HG02763 (cell line): ENCODE data around the gene CBFA2T2.
"Not testable (repeated sequence)": the region's sequence is repeated elsewhere in the genome, so short reads cannot be mapped to it uniquely, and the experiment has no call there.

ENCODE experiments used
- ATAC-seq: cut with Tn5 transposase; IDR thresholded peaks from one replicate; pipeline ENCODE4 v1.9.1; 2021; ENCODE audit warnings: mild to moderate bottlenecking, moderate library complexity; ENCODE audit not compliant: unreplicated experiment

The CBFA2T2 gene

DNA sequence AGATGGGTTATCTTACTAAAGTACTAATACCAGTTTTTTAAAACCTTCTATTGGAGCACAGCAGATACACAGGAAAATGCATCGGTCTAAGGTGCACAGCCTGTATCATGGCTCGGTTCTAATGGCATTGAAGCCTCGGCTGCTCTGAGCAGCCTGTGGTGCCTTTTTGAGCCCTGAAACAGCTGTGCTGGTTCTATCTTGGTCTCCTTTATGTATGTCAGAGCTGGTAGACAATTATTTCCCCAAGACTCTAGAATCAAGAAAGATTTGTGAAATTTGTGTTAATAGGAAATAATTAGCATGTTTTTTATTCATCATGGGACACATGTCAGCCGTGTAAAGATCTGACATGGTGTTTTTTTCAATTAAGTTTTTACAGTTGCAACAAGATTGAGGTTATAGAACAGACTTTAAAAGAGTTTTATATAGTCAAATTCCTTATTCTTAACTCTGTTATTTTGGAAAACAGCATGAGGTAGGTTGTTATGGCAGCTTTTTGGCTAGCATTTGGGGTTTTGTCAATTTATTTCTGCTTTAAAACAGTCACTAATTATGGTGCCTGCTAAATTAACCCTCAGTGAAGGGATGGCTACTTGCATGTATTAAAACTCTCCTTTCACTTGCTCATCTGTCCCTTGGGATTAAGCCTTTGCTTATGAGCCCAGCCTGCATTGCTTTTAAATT lies 132.0 kb downstream of the CBFA2T2 start:
- ATAC-seq: no peak

DNA sequence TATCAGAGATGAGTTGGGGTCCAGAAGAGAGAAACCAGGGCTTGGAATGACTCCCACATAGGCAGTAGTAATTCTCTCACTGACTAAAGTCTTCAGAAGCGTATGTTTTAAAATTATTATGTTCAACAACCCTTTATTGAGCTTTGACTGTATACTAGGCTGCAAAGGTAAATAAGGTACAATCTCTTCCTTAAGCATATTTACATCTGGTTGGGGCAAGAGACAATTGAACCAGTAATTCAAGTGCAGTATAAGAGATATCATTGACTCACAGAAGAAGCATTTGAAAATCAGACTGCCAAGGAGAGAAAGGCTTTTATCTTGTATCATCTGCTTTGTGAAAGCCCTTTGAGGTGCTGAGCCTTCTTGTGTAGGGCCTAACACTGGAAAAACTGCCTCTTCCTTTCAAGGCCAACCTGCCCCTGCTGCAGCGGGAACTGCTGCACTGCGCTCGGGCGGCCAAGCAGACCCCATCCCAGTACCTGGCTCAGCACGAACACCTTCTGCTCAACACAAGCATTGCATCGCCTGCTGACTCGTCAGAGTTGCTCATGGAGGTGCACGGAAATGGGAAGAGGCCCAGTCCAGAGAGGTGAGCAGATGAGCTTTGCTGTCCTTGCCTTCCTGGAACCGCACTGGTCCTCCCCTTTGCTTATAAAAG lies 132.9 kb downstream of the CBFA2T2 start:
- no peak for ATAC-seq

DNA sequence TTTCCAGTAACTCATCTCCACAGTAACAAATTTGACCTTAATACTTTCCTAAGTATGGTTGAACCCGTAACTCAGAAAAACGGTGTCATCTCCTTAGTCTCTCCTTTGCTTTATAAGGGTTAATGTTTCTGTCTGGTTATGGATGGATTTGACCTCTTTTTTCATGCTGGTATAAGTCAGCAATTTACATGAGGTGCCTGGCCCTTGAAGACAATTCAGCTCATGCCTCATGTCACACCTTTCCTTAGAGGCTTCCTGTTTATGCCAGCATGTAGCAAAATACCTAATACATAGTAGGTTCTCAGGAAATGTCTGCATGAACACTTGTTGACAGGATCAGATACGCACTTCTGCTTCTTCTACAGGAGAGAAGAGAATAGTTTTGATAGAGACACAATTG lies 134.5 kb downstream of the CBFA2T2 start:
- no peak for ATAC-seq

DNA sequence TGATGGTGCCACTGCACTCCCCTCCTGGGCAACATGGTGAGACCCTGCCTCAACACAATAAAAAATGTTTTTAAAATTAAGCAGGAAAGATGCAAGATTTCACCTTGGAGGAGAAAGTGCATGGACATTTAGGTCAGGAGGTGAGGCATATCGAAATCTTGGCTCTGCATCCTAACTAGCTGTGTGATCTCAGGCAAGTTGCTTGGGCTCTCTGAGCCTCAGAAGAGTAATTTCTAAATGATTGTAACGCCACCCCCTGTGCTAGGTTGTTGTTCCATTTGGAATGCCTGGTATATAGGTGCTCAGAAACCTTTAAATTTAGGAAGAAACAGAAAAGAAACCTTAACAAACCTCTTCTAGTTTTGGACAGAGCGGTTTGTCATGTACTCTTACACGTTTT lies 136.3 kb downstream of the CBFA2T2 start:
- ATAC-seq: no peak

DNA sequence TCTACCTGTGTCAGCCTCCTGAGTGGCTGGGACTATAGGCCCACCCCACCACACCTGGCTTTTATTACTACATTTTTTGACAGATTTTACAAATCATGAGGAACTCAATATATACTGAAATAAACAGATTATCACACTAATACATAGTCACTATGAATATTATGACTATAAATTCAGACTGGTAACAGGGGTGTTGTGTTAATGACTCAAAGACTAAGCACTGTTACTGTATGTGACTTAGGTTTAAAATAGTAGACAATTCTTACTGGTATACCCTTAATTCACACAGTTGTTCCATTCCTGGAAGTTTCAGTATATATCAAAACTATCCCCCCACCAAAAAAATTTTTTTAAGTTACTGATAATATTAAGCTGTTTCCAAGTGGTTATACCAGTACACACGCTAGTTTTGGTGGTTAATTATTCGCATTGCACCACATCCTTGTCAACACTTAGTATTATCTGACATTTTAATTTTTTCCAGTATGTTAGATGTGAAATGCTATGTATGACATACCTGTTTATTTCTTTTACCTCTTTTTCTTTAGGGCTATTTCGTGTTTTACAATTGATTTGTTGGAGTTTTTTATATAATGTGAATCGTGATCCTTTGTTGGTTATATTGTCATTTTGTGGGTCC lies 137.8 kb downstream of the CBFA2T2 start:
- ATAC-seq: no peak

DNA sequence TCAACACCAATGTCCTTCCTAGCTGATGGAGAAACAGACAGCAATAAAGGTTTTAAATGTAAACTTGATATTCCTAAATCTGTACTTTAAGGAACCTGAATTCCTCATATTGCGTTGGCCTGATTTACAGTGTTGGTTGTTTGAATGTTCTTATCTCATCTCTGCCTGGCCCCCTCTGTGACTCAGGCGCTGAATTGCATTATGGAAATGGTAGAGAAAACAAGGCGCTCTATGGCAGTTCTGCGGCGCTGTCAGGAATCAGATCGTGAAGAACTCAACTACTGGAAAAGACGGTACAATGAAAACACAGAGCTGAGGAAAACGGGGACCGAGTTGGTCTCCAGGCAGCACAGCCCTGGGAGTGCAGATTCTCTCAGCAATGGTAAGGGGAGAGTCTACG lies 139.6 kb downstream of the CBFA2T2 start:
- no peak for ATAC-seq

DNA sequence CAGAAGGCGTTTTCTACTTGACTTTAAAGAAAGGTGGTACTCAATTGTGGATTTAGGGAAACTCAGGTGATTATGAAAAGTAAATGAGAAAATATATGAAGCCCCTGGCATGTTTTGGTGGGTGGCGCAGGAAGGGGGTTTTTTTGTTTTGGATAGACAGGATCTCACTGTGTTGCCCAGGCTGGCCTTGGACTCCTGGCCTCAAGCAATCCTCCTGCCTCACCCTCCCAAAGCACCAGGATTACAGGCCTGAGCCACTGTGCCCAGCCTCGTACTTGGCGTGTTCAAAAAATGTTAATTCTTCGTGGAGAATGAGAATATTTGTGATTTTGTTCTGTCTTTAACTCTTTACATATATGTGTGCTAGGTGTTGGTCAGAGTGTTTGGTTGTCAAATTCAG lies 140.1 kb downstream of the CBFA2T2 start:
- no peak for ATAC-seq

DNA sequence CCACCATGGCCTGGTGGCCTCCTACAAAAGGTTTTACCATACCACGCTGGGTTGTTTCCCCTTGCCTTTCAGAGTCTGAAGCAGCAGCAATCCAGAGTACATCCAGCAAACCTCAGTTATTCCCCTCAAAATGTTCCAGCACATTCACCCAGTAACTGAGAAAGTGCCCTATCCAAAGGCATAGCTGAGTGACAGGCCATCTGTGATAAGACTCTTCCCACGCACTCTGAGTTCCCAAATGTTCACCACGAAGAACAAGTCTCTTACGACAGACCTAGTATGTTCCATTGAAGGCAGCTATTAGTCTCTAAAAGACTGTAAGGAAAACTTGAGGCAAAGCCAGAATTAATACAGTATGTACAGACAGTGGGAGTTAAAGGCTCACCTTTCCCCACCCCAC lies 140.6 kb downstream of the CBFA2T2 start:
- ATAC-seq: no peak

DNA sequence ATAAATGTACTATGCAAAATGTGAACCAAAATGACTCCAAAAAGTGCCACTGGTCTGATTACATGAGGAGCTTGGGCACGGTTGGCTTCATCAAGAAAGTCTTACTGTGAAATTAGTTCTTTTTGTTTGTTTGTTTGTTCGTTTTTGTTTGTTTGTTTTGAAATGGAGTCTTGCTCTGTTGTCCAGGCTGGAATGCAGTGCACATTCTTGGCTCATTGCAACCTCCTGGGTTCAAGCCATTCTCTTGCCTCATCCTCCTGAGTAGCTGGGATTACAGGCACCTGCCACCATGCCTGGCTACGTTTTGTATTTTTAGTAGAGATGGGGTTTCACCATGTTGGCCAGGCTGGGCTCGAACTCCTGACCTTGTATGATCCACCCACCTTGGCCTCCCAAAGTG lies 142.0 kb downstream of the CBFA2T2 start:
- not testable (repeated sequence) for ATAC-seq

DNA sequence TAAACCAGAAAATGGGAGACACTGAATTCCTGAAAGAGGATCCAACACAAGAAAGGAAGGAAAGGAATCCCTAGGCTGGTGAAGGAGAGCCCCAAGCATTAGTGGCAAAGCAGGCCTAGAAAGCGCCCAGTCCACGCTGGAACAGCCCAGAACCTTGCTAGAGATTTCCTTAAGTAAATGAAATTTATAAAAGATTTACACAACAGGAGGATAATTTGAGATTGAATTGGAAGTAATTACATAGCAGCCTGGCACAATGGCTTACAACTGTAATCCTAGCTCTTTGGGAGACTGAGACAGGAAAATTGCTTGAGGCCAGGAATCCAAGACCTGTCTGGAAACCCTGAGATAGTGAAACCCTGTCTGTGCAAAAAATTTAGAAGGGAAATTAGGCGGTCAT lies 145.4 kb downstream of the CBFA2T2 start:
- ATAC-seq: no peak

DNA sequence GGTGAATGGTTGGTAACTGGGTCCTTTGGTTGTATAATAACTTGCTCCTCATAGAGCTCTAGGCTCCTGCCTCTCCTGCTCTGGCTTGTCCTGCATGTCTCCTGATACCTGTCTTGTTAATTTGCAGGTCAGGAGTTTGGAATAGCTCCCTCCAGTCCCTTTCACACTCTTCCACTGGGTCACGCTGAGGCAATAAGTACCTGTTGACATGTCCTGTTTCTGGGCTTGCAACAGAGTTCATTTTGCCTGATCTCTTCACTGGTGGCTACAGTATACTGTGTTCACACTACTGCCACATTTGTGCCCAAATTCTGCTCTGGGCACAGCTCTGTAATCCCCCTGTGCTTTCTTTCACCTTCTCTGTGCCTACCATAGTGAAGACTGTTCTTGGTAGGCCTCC lies 146.9 kb downstream of the CBFA2T2 start:
- no peak for ATAC-seq

DNA sequence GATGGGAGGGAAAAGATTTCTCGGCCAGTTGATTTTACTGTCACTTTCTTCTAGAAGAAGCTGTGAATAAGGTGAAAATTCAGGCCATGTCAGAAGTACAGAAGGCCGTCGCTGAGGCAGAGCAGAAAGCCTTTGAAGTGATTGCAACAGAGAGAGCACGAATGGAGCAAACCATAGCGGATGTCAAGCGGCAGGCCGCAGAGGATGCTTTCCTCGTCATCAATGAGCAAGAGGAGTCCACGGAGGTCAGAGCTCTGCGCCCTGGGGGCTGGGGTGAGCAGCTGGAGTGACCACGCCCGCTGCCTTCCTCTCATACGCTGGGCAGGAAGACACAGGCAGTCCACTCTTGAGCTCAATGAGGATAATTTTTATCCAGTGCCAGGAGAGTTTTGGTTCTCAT lies 150.4 kb downstream of the CBFA2T2 start:
- ATAC-seq: no peak

DNA sequence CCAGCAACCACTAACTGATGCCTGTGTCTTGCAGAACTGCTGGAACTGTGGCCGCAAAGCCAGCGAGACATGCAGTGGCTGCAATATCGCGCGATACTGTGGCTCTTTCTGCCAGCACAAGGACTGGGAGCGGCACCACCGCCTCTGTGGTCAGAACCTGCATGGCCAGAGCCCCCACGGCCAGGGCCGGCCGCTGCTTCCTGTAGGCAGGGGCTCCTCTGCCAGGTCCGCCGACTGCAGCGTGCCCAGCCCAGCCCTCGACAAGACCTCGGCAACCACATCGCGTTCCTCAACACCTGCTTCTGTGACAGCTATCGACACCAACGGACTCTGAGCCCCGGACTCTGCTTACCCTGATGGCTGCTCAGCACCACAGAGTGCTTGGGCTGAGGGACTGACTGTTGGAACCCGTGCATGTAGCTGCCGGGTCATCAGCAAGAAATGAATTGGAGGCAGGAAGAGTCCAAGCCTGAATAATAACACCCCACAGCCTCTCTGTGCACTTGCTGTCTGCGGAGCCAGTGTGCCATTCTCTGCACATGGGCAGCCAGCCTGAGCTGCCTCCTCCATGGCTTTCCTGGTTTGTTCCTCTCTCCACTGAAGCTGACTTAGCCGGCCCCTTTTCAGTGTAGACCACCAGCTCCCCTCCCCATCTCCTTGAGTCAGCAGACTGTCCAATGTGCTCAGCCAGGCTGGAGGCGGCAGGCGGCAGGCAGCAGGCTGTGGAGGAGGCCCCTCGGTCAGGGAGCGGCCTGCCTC lies 154.6 kb downstream of the CBFA2T2 start:
- ATAC-seq: no peak

DNA sequence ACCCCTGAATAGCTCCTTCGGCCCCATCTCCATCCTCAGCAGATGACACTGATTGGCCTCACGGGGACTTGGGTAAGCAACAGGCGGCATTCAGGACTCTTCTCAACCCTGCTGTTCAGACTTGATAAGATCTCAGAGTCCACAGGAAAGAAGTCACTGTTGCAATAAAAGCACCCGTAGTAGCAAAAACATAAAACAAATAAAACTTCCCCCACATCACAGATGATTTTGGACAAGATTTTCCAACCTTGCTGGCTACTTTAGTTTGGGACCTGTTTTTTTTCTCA lies 155.1 kb downstream of the CBFA2T2 start:
- ATAC-seq: no peak

DNA sequence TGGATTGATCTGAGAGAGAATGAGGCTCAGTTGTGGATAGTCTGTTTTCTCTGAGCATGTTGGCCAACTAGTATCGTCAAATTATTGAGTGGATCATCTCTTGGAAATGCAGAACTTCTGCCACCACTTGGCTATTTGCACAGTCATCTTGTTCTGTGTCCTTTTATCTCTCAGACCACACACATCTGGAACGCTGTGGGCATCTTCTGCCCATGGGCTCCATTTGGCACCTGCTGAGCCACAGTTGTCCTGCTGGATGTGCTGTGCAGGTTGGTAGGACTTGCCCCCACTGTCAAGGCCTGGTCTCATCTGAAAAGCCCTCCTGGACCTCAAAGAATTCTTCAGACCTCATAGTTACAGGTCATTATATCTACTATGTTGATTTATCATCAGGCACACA lies 155.5 kb downstream of the CBFA2T2 start:
- ATAC-seq: no peak

DNA sequence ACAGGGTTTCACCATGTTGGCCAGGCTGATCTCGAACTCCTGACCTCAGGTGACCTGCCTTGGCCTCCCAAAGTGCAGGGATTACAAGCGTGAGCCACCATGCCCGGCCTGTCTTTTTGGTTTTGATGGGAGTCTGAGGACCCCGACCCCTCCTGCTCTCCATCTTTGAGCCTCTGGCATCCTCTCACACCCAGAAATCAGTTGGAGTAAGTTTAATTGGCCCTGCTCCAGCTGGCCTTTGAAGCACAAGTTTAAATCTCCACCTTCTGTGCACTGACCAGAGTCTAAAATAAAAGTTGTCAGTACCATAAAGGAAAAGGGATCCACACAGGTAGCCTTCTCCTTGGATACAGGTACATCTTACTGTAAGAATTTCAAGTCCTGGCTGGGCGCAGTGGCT lies 156.3 kb downstream of the CBFA2T2 start:
- no peak for ATAC-seq

DNA sequence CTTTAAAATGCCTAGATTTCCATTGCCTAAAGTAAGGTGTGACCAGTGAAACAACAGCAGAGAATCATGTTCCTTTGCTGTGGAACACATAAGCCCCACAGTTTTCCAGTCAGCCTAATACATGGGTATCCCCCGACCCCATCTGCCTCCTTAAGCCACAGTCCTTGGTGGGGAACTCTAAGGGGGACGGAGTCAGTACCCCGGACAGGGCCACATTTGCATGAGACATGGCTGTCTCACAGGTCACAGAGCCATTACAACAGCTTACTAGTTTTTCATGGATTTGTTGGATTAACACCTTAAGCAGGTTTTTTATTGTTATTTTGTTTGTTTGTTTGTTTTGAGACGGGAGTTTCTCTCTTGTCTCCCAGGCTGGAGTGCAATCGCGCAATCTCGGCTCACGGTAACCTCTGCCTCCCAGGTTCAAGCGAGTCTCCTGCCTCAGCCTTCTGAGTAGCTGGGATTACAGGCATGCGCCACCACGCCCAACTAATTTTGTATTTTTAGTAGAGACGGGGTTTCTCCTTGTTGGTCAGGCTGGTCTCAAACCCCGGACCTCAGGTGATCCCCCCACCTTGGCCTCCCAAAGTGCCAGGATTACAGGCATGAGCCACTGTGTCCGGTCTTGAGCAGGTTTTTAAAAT lies 157.2 kb downstream of the CBFA2T2 start:
- not testable (repeated sequence) for ATAC-seq

DNA sequence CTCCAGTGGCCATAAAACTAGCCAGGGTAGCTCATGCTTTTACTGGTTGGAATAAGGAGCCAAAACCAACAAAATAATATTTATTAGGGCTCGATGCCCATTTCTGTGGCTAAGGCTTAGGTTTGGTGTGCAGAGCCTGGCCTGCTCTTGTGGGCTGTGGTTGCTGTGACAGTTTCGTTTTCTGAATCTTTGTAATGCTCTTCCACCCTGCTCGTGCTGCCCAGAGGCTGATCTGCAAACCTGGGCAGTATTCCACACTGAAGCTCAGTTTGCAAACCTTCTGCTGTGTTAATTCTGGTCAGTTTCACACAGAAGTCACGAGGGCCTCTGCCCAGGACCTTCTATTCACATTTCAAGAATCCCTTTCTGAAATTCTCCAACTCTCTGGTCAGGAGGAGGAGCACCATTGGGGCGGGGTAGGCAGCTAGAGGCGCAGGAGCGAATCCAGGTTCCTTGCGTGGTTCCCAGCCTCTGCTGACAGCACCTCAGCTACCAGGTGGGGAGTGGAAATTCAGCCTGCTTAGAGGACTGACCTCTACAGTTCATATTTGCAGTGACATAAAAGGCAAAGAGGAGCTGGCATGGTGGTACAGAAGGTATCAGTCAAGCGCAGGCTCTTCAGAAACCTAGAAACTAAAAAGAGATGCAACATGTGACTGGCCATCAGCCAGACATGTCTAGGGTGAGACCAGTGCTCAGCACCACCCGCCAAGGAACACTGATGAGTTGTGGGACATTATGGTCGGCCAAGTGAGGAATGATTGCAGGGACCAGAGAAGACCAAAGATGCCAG lies 157.9 kb downstream of the CBFA2T2 start:
- peak; percentile 55 for ATAC-seq

DNA sequence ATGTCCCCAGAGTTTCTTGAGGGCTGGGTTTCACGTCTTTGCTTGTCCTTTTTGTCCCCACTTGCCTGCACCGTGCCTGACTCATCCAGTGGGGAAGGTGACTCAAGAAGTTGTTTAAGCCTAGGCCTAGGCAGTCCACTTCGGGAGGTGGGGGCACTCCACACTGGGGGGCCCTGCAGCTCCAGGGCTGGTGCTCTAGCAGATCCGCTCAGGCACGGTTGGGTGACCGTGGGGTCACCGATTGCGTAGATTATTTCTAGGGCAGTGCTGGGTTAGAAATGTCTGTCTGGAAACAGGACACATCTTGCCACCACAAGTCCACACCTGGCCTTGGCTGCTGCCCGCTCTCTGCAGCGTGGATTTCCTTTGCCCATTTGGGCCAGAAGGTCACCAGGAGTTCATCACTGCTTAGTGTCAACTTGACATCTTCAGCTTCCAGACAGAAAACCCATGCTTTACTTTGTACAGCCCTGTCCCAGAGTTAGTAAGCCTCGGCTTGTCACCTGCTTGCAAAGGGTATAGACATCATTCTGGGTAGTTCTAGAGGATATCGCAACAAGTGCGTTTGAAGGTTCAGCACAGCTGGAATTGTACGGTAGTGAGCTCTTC lies 158.6 kb downstream of the CBFA2T2 start:
- no peak for ATAC-seq

DNA sequence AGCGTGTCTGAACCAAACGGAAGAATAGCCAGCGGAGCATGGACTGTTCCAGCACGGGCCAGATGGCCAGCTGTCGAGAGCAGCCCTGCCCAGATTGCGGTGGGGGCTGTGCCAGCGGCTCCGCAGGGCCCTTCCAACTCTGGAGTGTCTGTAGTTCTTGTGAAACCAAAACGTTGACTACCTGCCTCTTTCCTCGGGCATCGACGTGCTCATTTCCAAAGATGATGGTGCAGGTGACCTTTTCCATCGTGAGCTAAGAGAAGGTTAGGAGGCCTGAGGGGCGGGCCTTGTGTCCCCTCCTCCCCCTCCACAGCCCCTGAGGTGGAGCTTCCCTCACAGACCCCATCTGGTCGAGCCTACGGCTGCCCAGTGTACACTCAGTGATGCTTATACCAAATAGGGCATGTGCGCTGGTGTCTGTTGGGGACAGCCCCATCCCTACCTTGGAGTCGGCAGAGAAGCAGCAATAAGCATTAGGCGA lies 159.3 kb downstream of the CBFA2T2 start:
- ATAC-seq: no peak
